Measurements from ENCODE around the gene SLC19A3. TPM values are rescaled to one million over a fixed set of nuclear protein-coding genes. Genes with fewer than 3 reads are reported as not detected.
A peak's percentile ranks its signal among the peaks of the same experiment; 100 is the strongest.

The SLC19A3 gene
- total and polyA plus RNA-seq, 4 experiments from 2014 or later = not detected

DNA sequence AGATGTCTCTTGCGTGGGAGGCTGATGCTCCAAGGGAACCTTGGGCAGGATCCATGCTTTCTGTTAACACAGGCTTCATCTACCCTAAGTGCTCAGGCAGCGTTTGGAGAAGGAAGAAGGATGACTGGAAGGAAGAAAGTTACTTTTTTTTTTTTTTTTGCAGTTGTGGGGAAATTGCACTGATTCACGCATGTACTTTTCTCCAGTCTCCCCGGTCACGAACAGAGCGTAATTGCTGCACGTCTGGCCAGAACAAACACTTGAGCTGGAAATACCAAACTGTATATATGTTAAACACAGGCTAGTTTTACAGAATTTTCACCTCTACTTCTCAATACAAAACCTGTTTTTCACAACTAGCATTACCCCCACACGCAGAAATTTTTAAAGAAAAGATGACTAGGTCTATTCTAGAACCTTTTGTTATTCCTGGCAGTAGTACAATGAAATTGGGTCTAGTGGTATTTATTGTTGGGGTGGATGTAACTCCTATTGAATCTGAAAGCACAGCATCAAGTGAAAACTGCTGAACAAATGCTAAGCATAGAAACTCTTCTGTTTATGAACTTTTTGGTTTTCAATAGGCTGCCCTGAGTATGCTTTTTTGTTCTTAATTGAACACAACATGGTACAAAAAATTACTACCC is 60.5 kb downstream of the SLC19A3 start:
- DNase-seq = no peak
- H3K27me3 ChIP-seq (ENCODE audit: insufficient read depth, low read length) = no peaks in the 10 kb centered on the region
- POLR2A ChIA-PET (ENCODE audit: partially characterized antibody) = interaction anchor here (0.7 kb wide), 1 partner anchor 86 kb away, joined by 3 read pairs; no protein-coding TSS in a partner anchor
- Mint-ChIP-seq H3K9me3 (peaks cover 0 to 2% (median 0%) of the 10 kb centered on the region in 8 donors), H3K36me3 (no peaks in the 10 kb centered on the region), H3K27ac (no peak overlapping the region), H3K4me3 (peak overlapping the region in 1 of 8 donors; percentile 11), H3K27me3 (no peaks in the 10 kb centered on the region), H3K4me1 (no peaks in the 10 kb centered on the region)
- CTCF ChIA-PET (ENCODE audit: partially characterized antibody) = interaction anchor here (0.7 to 4.2 kb wide), 17 partner anchors 8 to 1616 kb away, joined by 3 to 56 read pairs (median 6); partner anchors contain the start of gene SCYGR5
- H3K9me3 ChIP-seq (ENCODE audit: control insufficient read depth in 1 of 2, low read length in 2 of 2) = no peaks in the 10 kb centered on the region
- intact Hi-C loops (cut with micrococcal nuclease) = loop anchor here (10.0 kb wide), 1 partner anchor 183 kb away; the partner anchor contains the start of gene AGFG1
- no peaks in the 10 kb centered on the region for H3K36me3 ChIP-seq (ENCODE audit: insufficient read depth, low read length)
- H3K4me3 ChIP-seq (ENCODE audit: low read length in 2 of 2) = no peak overlapping the region
- no peaks in the 10 kb centered on the region for H3K4me1 ChIP-seq (ENCODE audit: insufficient read depth, low read length)
- H3K27ac ChIP-seq (ENCODE audit: low read depth, low read length) = no peak overlapping the region

DNA sequence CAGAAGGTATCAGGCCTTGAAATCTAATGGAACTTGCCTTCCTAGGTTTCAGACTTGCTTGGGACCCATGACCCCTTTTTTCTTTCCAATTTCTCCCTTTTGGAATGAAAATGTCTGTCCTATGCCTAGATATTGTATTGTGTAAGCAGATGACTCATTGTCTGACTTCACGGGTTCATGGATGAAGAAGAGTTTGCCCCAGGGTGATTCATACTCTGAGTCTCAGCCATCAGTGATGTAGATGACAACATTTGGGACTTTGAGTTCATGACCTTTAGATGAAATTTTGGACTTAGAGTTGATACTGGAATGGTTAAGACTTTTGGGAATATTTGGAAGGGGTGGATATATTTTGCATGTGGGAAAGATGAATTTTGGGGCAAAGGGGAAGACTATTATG is 62.4 kb downstream of the SLC19A3 start:
- H3K36me3 Mint-ChIP-seq = no peaks in the 10 kb centered on the region
- no peaks in the 10 kb centered on the region for H3K4me1 Mint-ChIP-seq
- no peak overlapping the region for H3K27ac ChIP-seq (ENCODE audit: low read depth, low read length)
- no peaks in the 10 kb centered on the region for H3K9me3 ChIP-seq (ENCODE audit: control insufficient read depth in 1 of 2, low read length in 2 of 2)
- intact Hi-C loops (cut with micrococcal nuclease) = loop anchor here (10.0 kb wide), 1 partner anchor 181 kb away; the partner anchor contains the start of gene AGFG1
- H3K9me3 Mint-ChIP-seq = no peaks in the 10 kb centered on the region
- H3K4me3 ChIP-seq (ENCODE audit: low read length in 2 of 2) = no peak overlapping the region
- no peaks in the 10 kb centered on the region for H3K36me3 ChIP-seq (ENCODE audit: insufficient read depth, low read length)
- no peak overlapping the region for H3K4me3 Mint-ChIP-seq
- H3K4me1 ChIP-seq (ENCODE audit: insufficient read depth, low read length) = no peaks in the 10 kb centered on the region
- no peaks in the 10 kb centered on the region for H3K27me3 ChIP-seq (ENCODE audit: insufficient read depth, low read length)
- POLR2A ChIA-PET (ENCODE audit: partially characterized antibody) = no interaction called here
- no peak overlapping the region for H3K27ac Mint-ChIP-seq
- DNase-seq = no peak
- H3K27me3 Mint-ChIP-seq = peaks cover 0 to 2% of the 10 kb centered on the region in 2 donors
- CTCF ChIA-PET (ENCODE audit: partially characterized antibody) = no interaction called here

DNA sequence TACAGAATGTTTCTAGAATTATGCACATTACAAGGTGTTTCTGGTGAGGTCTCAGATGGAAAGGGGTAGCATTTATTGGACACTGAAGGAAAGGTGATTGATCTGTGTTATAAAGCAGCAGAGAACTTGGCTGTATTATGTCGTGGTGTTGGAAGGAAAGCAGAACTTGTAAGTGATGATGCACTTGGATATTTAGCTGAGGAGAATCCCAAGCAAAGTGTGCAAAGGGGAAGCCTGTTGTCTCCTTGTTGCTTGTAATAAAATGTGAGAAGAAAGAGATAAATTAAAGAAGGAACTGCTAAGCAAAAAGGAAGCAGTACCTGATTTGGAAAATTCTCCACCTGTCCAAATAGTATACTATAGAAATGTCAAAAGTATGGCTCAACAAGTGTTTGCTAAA is 63.4 kb downstream of the SLC19A3 start:
- no peaks in the 10 kb centered on the region for H3K9me3 Mint-ChIP-seq

DNA sequence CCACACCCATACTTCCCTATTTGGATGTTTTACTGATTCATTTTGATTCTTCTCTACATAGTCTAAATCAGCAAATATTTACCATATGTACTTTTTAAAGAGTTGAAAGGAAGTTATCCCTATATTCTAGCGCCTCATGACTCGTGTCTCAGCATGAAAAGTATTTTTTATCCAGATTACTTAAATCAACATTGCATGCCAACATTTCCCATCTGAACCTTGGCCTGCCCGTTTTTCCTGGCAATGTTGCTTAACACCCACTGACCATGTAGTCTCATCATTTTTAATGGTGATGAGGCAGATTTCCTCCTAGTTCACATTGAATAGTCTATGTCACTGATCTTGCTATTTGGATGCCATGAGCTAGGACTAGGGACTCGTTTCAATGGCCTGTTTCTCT is 64.4 kb downstream of the SLC19A3 start:
- H3K27me3 Mint-ChIP-seq = peaks cover 5% of the 10 kb centered on the region in 2 donors
- no peak overlapping the region for H3K4me3 Mint-ChIP-seq
- no peaks in the 10 kb centered on the region for H3K27me3 ChIP-seq (ENCODE audit: insufficient read depth, low read length)
- no peak overlapping the region for H3K27ac ChIP-seq (ENCODE audit: low read depth, low read length)
- no peaks in the 10 kb centered on the region for H3K36me3 Mint-ChIP-seq
- intact Hi-C loops (cut with micrococcal nuclease) = loop anchor here (10.0 kb wide), 1 partner anchor 179 kb away; the partner anchor contains the start of gene AGFG1
- ChIA-PET POLR2A (ENCODE audit: partially characterized antibody) (no interaction called here), CTCF (ENCODE audit: partially characterized antibody) (interaction anchor here (1.1 kb wide), 1 partner anchor 15 kb away, joined by 3 read pairs; no protein-coding TSS in a partner anchor)
- no peaks in the 10 kb centered on the region for H3K9me3 Mint-ChIP-seq
- no peak overlapping the region for H3K4me3 ChIP-seq (ENCODE audit: low read length in 2 of 2)
- H3K9me3 ChIP-seq (ENCODE audit: control insufficient read depth in 1 of 2, low read length in 2 of 2) = no peaks in the 10 kb centered on the region
- H3K27ac Mint-ChIP-seq = peak overlapping the region in 1 of 7 donors; percentile 1
- H3K4me1 ChIP-seq (ENCODE audit: insufficient read depth, low read length) = no peaks in the 10 kb centered on the region
- no peaks in the 10 kb centered on the region for H3K36me3 ChIP-seq (ENCODE audit: insufficient read depth, low read length)
- no peak for DNase-seq
- no peaks in the 10 kb centered on the region for H3K4me1 Mint-ChIP-seq

More for the DNA sequence above, 63.4 kb downstream of the SLC19A3 start:
- CTCF ChIA-PET (ENCODE audit: partially characterized antibody) = interaction anchor here (1.4 kb wide), 1 partner anchor 9 kb away, joined by 3 read pairs; no protein-coding TSS in a partner anchor
- Histone ChIP-seq H3K36me3 (ENCODE audit: insufficient read depth, low read length) (no peaks in the 10 kb centered on the region), H3K9me3 (ENCODE audit: control insufficient read depth in 1 of 2, low read length in 2 of 2) (no peaks in the 10 kb centered on the region), H3K27me3 (ENCODE audit: insufficient read depth, low read length) (no peaks in the 10 kb centered on the region), H3K4me3 (ENCODE audit: low read length in 2 of 2) (no peak overlapping the region), H3K27ac (ENCODE audit: low read depth, low read length) (no peak overlapping the region), H3K4me1 (ENCODE audit: insufficient read depth, low read length) (no peaks in the 10 kb centered on the region)
- Mint-ChIP-seq H3K27me3 (peaks cover 2 to 4% of the 10 kb centered on the region in 2 donors), H3K4me3 (no peak overlapping the region), H3K36me3 (no peaks in the 10 kb centered on the region), H3K27ac (no peak overlapping the region), H3K4me1 (no peaks in the 10 kb centered on the region)
- no peak for DNase-seq
- POLR2A ChIA-PET (ENCODE audit: partially characterized antibody) = no interaction called here
- intact Hi-C loops (cut with micrococcal nuclease) = loop anchor here (10.0 kb wide), 1 partner anchor 180 kb away; the partner anchor contains the start of gene AGFG1

DNA sequence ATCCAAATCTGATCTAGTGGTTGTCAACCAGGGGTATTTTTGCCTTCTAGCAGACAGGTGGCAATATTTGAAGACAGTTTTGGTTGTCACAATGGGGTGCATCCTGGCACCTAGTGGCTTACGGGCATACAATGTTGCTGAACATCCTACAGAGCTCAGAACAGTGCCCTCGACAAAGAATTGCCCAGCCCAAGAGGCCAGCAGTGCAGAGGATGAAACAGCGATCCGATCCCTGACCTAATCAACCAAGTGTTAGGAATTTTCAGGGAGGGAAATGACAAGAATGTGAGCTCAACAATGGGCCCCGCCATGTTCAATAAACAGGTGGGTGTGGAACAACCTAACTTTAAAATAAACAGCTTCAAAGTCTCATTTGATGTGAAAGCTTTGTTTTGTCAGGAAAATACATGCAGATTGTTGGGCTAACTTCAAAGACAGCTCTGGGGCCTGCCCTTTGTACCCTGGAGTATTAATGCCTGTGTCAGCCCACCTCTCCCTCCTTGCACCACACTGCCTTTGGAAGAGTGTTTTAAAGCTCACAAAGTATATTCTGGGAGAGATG is 73.8 kb downstream of the SLC19A3 start:
- Histone ChIP-seq H3K27me3 (ENCODE audit: insufficient read depth, low read length) (no peaks in the 10 kb centered on the region), H3K36me3 (ENCODE audit: insufficient read depth, low read length) (no peaks in the 10 kb centered on the region), H3K27ac (ENCODE audit: low read depth, low read length) (no peak overlapping the region), H3K9me3 (ENCODE audit: control insufficient read depth in 1 of 2, low read length in 2 of 2) (no peaks in the 10 kb centered on the region), H3K4me3 (ENCODE audit: low read length in 2 of 2) (no peak overlapping the region), H3K4me1 (ENCODE audit: insufficient read depth, low read length) (no peaks in the 10 kb centered on the region)
- ChIA-PET CTCF (ENCODE audit: partially characterized antibody) (interaction anchor here (0.8 to 1.6 kb wide), 2 partner anchors 14 to 122 kb away, joined by 4 to 11 read pairs; no protein-coding TSS in a partner anchor), POLR2A (ENCODE audit: partially characterized antibody) (no interaction called here)
- Mint-ChIP-seq H3K4me1 (no peaks in the 10 kb centered on the region), H3K9me3 (no peaks in the 10 kb centered on the region), H3K36me3 (no peaks in the 10 kb centered on the region), H3K27me3 (peaks cover 6 to 8% of the 10 kb centered on the region in 2 donors), H3K4me3 (no peak overlapping the region), H3K27ac (no peak overlapping the region)
- intact Hi-C loops (cut with micrococcal nuclease) = no loop called here
- DNase-seq = no peak

DNA sequence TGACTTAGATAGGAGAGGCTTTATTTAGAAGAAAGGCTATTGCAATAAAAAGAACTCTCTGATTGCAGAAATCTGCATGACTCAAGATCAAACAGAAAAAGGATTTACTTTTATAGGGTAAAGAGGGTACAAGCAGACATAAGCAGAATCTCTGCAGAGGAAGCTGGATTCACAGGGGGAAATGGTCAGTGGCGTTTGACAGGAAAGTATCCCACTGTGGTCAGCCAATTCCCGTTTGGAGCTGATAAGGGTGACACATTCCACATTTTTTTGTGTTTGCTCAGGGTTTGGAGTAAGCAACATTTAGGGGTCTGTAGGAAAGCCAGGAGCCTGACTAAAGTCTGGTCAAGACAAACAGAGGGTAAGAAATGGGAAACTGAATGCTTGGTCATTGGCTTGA is 75.2 kb downstream of the SLC19A3 start:
- Histone ChIP-seq H3K4me3 (ENCODE audit: low read length in 2 of 2) (no peak overlapping the region), H3K4me1 (ENCODE audit: insufficient read depth, low read length) (no peaks in the 10 kb centered on the region), H3K36me3 (ENCODE audit: insufficient read depth, low read length) (no peaks in the 10 kb centered on the region), H3K9me3 (ENCODE audit: control insufficient read depth in 1 of 2, low read length in 2 of 2) (no peaks in the 10 kb centered on the region), H3K27ac (ENCODE audit: low read depth, low read length) (no peak overlapping the region), H3K27me3 (ENCODE audit: insufficient read depth, low read length) (no peaks in the 10 kb centered on the region)
- Mint-ChIP-seq H3K4me1 (no peaks in the 10 kb centered on the region), H3K9me3 (no peaks in the 10 kb centered on the region), H3K4me3 (no peak overlapping the region), H3K27me3 (peaks cover 2 to 3% of the 10 kb centered on the region in 2 donors), H3K36me3 (no peaks in the 10 kb centered on the region), H3K27ac (no peak overlapping the region)
- CTCF ChIA-PET (ENCODE audit: partially characterized antibody) = no interaction called here
- DNase-seq = no peak
- intact Hi-C loops (cut with micrococcal nuclease) = no loop called here
- POLR2A ChIA-PET (ENCODE audit: partially characterized antibody) = no interaction called here

DNA sequence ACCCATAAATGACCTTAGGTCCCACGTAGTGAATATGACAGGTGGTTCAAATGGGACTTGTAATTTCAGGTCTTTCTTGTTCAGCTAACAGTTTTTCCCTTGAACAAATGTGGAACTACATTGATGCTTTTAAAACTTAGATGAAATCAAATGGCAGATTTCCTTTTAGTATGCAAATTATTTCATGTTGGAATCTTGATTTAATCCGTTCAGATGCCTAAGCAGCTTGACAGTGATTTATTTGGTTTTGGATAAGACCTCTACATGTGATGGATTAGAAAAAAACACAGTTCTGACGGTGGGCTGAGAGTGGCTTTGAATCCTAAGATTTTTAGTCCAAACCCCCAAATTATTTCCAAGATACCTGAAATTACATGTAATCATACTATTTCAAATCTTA is 83.6 kb downstream of the SLC19A3 start:
- Histone ChIP-seq H3K27me3 (ENCODE audit: insufficient read depth, low read length) (no peaks in the 10 kb centered on the region), H3K9me3 (ENCODE audit: control insufficient read depth in 1 of 2, low read length in 2 of 2) (no peaks in the 10 kb centered on the region), H3K27ac (ENCODE audit: low read depth, low read length) (no peak overlapping the region), H3K4me1 (ENCODE audit: insufficient read depth, low read length) (no peaks in the 10 kb centered on the region), H3K4me3 (ENCODE audit: low read length in 2 of 2) (no peak overlapping the region), H3K36me3 (ENCODE audit: insufficient read depth, low read length) (no peaks in the 10 kb centered on the region)
- H3K4me1 Mint-ChIP-seq = no peaks in the 10 kb centered on the region
- H3K4me3 Mint-ChIP-seq = no peak overlapping the region
- H3K27ac Mint-ChIP-seq = no peak overlapping the region
- H3K36me3 Mint-ChIP-seq = no peaks in the 10 kb centered on the region
- no peak for DNase-seq
- peaks cover 4 to 5% of the 10 kb centered on the region in 2 donors for H3K27me3 Mint-ChIP-seq
- intact Hi-C loops (cut with micrococcal nuclease) = no loop called here
- peaks cover 0 to 2% (median 0%) of the 10 kb centered on the region in 8 donors for H3K9me3 Mint-ChIP-seq
- ChIA-PET CTCF (ENCODE audit: partially characterized antibody) (no interaction called here), POLR2A (ENCODE audit: partially characterized antibody) (no interaction called here)
